H54 (cell line): ENCODE data around the gene SH3BP4.

Experiments
- DNase-seq: peaks from one replicate; pipeline ENCODE4 v3.0.0; 2011; ENCODE audit warnings: low spot score, mixed read lengths; ENCODE audit not compliant: insufficient read length
- FAIRE-seq: peaks from 3 replicates; lab custom pipeline; 2011; peaks lifted over from hg19 to GRCh38; lab: Jason Lieb, UNC
- POLR2A ChIP-seq: IDR thresholded peaks from 2 replicates; pipeline ENCODE4 v1.6.1; 2011; ENCODE audit warnings: low read depth, mild to moderate bottlenecking, low read length

SH3BP4 gene

DNA sequence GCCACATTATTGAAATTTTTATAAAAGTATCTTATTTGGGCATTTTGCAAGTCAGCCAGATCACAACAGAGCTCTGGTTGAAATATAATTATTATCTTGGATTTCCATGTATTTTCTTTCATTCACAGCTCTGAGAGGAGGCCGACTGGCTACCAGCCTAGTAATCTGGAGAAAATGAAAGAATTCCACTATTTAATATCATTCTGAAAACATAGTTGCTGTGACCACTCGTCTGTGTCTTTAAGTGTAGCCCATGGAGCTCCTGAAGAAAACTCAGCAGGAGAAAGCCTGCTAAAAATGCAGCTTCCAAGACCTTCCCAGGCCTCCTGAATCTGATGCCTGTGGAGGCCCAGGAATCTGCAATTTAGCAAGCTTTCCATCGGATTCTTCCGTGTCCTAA is 114.7 kb downstream of the SH3BP4 start:
- no peak for TF ChIP-seq POLR2A
- no peak for DNase-seq

DNA sequence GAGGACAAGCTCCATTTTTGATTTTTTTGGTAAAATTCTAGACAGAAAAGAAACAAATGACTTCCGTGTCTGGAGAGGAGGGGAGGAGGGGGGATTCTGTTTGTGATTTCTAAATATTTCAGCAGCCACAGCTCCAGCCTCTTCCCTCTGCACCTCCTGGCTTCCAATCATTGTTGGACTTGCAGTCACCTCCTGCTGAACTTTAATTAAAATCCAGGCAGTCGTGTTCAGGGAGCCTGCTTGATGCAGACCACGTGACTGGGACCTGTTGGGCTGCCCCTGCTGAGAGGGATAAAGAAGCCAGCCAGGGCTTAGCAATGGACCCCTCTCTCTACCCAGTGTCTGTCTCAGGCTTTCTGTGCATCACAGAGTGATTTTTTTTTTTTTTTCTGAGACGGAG is 115.1 kb downstream of the SH3BP4 start:
- FAIRE-seq (no peak), DNase-seq (no peak)
- TF ChIP-seq POLR2A = no peak

More for the DNA sequence above, 114.7 kb downstream of the SH3BP4 start:
- FAIRE-seq = no peak

DNA sequence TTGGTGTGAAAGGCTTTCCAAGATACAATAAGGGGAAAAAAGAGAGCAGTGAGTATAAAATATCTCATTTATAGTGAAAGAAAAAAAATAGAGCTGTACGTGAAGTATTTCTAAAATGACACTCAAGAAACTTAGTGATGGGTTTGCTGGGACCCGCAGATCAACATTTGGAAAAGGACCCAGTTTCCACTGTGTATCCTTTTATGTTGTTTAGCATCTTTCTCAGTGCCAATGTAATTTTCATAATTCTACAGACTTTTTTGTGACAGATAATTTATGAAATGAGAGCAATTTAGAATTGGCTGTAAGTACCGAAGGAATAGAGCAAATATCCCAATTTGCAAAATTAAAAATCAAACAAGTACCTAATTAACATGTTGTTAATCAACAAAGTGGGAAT is 116.9 kb downstream of the SH3BP4 start:
- FAIRE-seq = no peak
- DNase-seq = no peak
- no peak for TF ChIP-seq POLR2A

DNA sequence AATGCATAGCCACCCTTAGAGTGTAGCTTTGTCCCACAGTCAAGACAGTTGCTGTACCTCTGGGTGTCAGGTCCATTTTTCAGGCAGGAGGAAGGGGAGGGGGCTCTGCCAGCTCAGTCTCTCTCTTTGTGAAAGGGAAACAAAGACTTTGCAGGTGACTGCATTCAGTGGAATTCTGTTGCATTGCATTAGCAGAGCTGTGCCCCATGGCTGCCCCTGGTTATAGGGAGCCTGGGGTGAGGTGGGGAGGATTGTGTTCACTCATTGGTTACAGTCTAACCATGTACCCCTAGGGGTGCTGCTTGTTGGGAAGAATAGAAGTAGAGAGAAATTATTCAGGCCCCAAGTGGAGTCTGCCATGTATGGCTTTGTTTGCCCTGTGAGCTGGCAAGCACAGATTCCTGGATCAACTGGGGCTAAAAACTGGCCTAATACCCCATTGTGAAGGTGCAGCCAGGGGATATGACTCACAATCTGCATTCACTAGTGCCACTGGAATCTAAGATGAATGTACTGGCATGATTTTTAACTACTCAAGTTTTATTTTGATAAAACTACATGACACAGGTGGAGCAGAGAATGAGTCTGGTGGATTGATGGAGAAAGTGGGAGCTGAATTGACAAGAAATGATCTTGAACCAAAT is 118.4 kb downstream of the SH3BP4 start:
- TF ChIP-seq POLR2A = no peak
- DNase-seq = peak; percentile 59
- FAIRE-seq = peak; percentile 99

DNA sequence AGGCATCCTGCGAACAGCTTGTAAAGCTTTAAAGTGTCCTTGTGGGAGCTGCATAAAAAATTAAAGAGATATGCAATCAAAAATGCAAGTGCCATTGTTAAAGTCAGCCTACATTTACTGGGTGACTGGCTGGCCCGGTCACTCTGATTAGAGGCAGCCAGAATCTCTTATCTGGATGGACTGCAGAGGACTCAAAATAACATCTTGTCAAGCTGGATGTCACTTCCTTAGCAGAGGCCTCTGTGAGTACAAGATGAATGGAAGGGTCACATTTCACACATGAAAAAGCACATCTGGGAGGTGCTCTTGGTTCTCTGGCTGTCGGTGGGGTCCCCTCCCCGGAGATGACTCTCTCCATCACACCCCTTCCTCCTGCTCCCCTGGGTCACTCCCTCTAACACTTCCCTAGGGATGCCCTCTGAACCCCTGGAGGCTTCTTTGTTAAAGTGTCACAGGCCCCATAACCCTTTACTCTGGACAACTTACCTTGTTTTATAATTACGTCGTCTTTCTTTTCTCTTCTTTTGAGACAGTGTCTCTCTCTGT is 122.1 kb downstream of the SH3BP4 start:
- no peak for TF ChIP-seq POLR2A
- FAIRE-seq = no peak
- DNase-seq = no peak

DNA sequence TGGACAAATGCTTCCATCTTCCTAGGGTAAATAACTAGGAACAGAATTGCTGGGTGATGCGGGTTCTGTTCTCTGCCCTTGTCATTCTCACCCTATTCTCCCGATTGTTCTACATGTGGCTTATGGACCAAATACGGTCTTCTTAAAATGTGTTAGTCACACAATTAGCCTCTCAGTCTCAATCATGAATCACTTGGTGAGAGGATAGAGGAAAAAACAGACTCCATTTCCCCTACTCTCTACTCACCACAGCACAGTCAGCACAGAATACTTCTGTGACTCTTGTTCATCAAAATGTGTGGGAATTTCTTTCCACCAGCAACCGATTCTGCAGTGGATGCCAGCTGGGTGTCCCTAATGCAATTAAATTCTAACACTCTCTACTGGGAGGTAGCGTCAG is 125.2 kb downstream of the SH3BP4 start:
- DNase-seq (no peak), FAIRE-seq (no peak)
- TF ChIP-seq POLR2A = no peak

DNA sequence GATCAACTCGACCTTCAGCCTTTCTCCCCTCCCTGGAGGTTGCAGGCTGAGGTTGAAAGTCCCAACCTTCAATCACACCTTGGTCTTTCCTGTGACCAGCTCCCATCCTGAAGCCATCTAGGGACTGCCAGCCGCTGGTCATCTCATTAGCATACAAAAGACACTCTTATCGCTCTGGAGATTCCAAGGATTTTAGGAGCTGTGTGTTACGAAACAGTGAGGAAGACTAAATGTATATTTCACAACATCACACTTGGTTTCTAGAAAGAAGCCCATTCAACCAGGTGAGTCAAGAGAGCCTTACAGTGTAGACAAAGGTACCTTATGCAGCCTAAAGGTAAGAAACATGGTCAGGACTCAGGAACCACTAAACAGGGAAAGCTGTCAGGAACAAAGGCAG is 126.4 kb downstream of the SH3BP4 start:
- no peak for DNase-seq
- TF ChIP-seq POLR2A = no peak
- no peak for FAIRE-seq

DNA sequence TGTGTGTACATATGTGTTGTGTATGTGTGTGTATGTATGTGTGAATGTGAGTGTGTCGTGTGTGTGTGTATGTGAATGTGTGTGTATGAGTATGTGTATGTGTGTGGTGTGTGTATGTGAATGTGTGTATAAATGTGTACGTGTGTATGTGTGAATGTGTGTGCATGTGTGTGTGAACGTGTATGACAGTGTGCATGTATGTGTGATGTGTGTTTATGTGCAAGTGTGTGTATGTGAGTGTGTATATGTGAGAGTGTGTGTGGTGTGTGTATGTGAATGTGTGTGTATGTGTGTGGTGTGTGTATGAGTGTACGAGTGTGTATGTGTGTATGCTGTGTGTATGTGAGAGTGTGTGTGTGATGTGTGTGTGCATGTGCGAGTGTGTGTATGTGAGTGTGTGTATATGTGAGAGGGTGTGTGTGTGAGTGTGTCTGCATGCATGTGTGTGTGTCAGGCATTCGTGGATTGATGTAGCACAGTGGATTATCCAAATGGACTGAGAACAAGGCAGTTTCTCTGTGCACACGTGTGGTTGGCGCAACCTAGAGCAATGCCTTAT is 127.2 kb downstream of the SH3BP4 start:
- no peak for TF ChIP-seq POLR2A
- no peak for FAIRE-seq
- DNase-seq = no peak

DNA sequence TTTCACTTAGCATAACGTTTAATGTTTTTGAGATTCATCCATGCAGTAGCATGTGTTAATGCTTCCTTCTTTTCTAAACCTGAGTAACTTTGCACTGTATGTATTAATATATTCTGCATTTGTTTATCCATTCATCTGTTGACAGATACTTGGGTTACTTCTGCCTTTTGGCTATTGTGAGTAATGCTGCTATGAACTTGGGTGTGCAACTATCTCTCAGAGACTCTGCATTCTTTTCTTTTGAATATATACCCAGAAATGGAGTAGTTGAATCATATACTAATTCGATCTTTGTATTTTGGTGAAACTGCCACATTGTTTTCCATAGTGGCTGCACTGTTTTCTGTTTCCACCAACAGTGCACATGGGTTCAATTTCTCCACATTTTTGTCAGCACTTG is 128.3 kb downstream of the SH3BP4 start:
- no peak for DNase-seq
- FAIRE-seq = no peak
- TF ChIP-seq POLR2A = no peak

DNA sequence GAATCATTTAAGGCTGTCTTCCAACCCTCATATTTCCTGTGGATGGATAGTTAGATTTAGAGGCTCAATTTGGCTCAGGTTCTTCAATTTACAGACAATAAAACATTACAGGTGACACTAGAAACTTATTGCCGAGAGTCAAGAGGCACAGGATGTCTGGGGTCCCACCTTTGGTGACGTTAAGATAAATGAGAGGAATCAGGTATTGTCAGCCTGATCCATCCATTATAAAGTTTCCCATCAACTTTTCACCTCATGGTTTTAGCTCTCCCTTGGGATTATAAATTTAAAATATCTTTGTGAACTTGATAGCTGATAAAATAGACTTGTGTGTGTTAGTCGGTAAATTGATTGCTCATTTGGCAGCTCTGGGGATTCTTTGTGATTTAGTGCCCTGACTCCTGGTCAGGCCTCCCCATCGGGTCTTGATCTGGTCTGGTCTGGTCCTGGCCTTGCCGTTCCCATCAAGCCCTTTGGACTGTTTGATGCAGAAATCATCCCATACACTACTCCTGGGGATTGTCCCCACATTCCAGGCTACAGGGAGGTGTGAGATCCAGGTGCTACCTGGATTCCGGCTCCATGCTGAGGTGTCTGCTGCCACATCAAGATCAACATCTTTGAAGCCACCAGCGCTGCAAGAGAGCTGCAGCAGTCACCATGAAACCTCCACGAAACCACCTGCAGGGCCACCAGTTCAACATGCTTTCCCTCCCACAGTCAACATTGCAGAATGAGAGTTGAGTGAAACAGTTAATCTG is 130.9 kb downstream of the SH3BP4 start:
- no peak for DNase-seq
- no peak for TF ChIP-seq POLR2A
- no peak for FAIRE-seq

DNA sequence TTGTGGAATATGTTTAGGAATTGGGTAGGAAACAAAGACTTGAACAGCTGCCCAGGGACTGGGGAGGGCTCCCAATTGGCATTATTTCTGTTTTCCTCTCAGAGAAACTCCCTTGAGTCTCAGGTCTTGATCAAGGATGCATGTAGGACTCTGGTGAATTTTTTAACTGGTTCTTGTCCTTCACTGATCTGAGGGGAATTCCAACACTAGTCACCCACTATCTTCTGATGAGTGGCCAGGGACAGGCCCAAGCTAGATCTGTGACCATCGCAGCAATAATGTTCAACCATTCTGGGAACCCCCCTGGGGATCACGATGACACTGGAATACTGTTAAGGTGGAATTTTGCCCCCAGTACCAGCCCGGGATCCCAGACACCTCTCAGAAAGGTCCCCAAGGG is 132.0 kb downstream of the SH3BP4 start:
- FAIRE-seq = no peak
- no peak for TF ChIP-seq POLR2A
- DNase-seq = no peak

DNA sequence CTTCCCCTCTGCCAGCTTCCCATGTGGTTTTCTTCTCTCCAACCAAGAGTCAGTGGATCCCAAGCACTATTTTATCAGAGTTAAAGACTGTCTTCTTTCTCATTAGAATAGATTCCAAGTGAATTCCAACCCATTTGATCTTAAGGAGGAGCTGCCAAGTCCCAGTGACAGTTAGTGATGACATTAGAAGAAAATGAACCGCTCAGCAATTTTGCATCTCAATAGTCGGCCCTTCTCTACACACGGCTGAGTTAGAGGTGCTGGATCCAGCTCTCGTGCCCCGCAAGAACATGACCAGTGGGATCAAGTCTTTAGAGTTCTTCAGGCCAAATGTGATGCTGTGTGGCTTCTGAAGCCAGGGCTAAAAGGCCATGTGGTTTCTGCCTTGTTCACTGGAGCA is 132.6 kb downstream of the SH3BP4 start:
- no peak for TF ChIP-seq POLR2A
- DNase-seq = no peak
- FAIRE-seq = no peak

DNA sequence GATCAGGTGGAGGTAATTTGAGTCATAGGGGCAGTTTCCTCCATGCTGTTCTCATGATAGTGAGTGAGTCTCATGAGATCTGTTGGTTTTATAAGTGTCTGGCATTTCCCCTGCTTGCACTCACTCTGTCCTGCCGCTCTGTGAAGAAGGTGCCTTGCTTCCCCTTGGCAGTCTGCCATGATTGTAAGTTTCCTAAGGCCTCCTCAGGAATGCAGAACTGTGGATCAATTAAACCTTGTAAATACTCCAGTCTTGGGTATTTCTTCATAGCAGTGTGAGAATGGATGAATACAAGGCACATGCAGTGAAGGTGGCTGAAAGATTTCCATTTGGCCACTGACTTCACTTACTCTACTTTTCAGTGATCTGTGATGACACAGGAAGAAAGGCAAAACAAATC is 133.7 kb downstream of the SH3BP4 start:
- no peak for FAIRE-seq
- no peak for DNase-seq
- no peak for TF ChIP-seq POLR2A

DNA sequence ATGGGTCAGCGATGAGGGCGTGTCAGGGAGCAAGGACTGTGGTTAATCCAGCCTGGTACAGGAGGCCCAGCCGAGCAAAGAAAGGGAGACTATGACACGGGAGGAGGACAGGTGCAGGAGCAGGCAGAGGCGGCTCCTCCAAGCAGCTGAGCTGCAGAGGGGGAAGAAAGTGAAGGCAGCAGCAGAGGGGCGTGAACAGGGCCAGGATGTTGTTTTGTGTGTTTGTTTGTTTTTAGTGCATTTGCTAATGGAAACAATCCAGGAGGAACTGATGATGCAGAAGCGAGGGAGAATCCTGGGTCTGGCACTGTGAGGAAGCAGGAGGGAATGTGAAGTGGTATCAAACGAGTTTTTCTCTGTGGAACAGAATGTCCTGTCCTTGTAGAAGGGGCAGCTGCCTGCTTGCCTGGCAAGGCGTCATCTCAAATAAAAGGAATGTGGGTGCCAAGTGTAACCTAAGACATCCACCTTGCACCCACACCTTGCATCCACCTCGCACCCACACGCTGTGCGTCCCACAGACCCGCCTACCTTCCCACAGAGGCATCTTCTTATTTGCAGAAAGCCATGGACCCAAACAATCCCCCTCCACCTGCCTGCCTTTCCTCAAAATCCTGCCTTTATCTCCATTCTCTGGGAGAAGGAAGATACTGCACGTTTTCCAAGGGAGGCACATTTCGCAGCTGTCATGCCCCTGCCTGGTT is 134.8 kb downstream of the SH3BP4 start:
- no peak for TF ChIP-seq POLR2A
- DNase-seq = no peak
- FAIRE-seq = no peak
